ENCODE data around the gene CHIA.

- no peak for TF ChIP-seq JUND (IDR thresholded peaks at IDR 0.05)
- TF ChIP-seq CTCF (IDR thresholded peaks at IDR 0.05; ENCODE audit: low read depth, low read length, missing input control), result no peak
These were observed 29.6 kb downstream of the CHIA start for GRCh38 chr1:111320066-111320879.

Measured in liver (tissue), 3 donors.